Astrocyte (in vitro differentiated cells and primary cell): ENCODE data around the gene UTF1.

Experiments used
- CTCF ChIP-seq: IDR thresholded peaks from 2 replicates; pipeline ENCODE4 v1.5.1; 2011; ENCODE audit warnings: low read depth, mild to moderate bottlenecking, inconsistent platforms, low read length, moderate library complexity; ENCODE audit not compliant: insufficient read depth
- EZH2 ChIP-seq: IDR thresholded peaks from 2 replicates; pipeline ENCODE4 v1.6.1; 2012; ENCODE audit warnings: mild to moderate bottlenecking, low read length, inconsistent platforms; ENCODE audit not compliant: insufficient read depth

GRCh38 chr10:133195611-133196010 lies 34.4 kb upstream of the UTF1 start:
- no peak for TF ChIP-seq EZH2
- no peak for TF ChIP-seq CTCF
